Measurements from ENCODE around the gene AP1S2. TPM values are rescaled to one million over a fixed set of nuclear protein-coding genes. Genes with fewer than 3 reads are reported as not detected.

The AP1S2 gene
- polyA plus RNA-seq, 1 of the 3 experiments (the other 2 are of a cell fraction), result 17.7 TPM

- Histone ChIP-seq H3K27ac (ENCODE audit: low read depth in 2 of 2, low read length in 1 of 2) (no peak overlapping the region), H3F3A (replicated peaks; ENCODE audit: insufficient read depth) (no peaks in the 10 kb centered on the region), H3K36me3 (replicated peaks in 1 of 2; ENCODE audit: control insufficient read depth in 1 of 2, insufficient read depth in 2 of 2, low read length in 1 of 2) (no peaks in the 10 kb centered on the region), H3K9me2 (no peaks in the 10 kb centered on the region), H2AFZ (ENCODE audit: low read depth) (no peak overlapping the region), H3K4me2 (no peak overlapping the region), H3K27me3 (ENCODE audit: insufficient read depth) (peaks cover 12% of the 10 kb centered on the region; the same call in 1 of the 2 replicates), H4K20me1 (ENCODE audit: insufficient read depth) (no peaks in the 10 kb centered on the region), H3K9me3 (no peaks in the 10 kb centered on the region), H3K9ac (no peak overlapping the region), H3K79me2 (ENCODE audit: insufficient read depth) (no peaks in the 10 kb centered on the region), H3K4me1 (ENCODE audit: control insufficient read depth in 1 of 2, insufficient read depth in 2 of 2, low read depth in 1 of 2, low read length in 1 of 2) (no peaks in the 10 kb centered on the region), H3K4me3 (ENCODE audit: low read depth in 2 of 2, low read length in 1 of 2) (no peak overlapping the region)
- ChIA-PET POLR2A (no interaction called here), CTCF (no interaction called here)
- no peak for TF ChIP-seq EP300 (IDR thresholded peaks at IDR 0.05; ENCODE audit: borderline replicate concordance in 1 of 2, low read depth in 1 of 2, low read length in 1 of 2)
- no peak for TF ChIP-seq ZBTB33 (IDR thresholded peaks at IDR 0.05; ENCODE audit: borderline replicate concordance, low read depth)
- TF ChIP-seq MXI1 (IDR thresholded peaks at IDR 0.05; ENCODE audit: low read depth, low read length), result no peak
- no peak for TF ChIP-seq MAX (IDR thresholded peaks at IDR 0.05; ENCODE audit: low read depth)
- DNase-seq, result no peak
- WGBS (ENCODE audit: low lambda C conversion rate), result 22% methylated on average over 3 of the region's 3 CpGs
These were observed 9.4 kb upstream of the AP1S2 start for GRCh38 chrX:15864023-15864422.

- Histone ChIP-seq H2AFZ (ENCODE audit: low read depth) (no peak overlapping the region), H3K36me3 (replicated peaks in 1 of 2; ENCODE audit: control insufficient read depth in 1 of 2, insufficient read depth in 2 of 2, low read length in 1 of 2) (no peaks in the 10 kb centered on the region), H4K20me1 (ENCODE audit: insufficient read depth) (no peaks in the 10 kb centered on the region), H3F3A (replicated peaks; ENCODE audit: insufficient read depth) (peaks cover 6% of the 10 kb centered on the region), H3K4me3 (ENCODE audit: low read depth in 2 of 2, low read length in 1 of 2) (no peak overlapping the region), H3K9ac (no peak overlapping the region), H3K27me3 (ENCODE audit: insufficient read depth) (peaks cover 9% of the 10 kb centered on the region; the same call in 1 of the 2 replicates), H3K4me1 (ENCODE audit: control insufficient read depth in 1 of 2, insufficient read depth in 2 of 2, low read depth in 1 of 2, low read length in 1 of 2) (peaks cover 1 to 3% of the 10 kb centered on the region in 2 experiments; a peak in 2 of 4 replicates), H3K79me2 (ENCODE audit: insufficient read depth) (no peaks in the 10 kb centered on the region), H3K9me2 (no peaks in the 10 kb centered on the region), H3K9me3 (no peaks in the 10 kb centered on the region), H3K27ac (ENCODE audit: low read depth in 2 of 2, low read length in 1 of 2) (no peak overlapping the region), H3K4me2 (no peak overlapping the region)
- CTCF ChIA-PET, result interaction anchor here (0.8 to 1.4 kb wide), 2 partner anchors 173 to 263 kb away, joined by 3 read pairs; partner anchors contain the start of gene GRPR
- DNase-seq, result no peak
- POLR2A ChIA-PET, result no interaction called here
- TF ChIP-seq RFX5 (IDR thresholded peaks at IDR 0.05; ENCODE audit: low read length), result no peak
- WGBS (ENCODE audit: low lambda C conversion rate), result 40% methylated on average over 3 of the region's 3 CpGs
These were observed 6.3 kb upstream of the AP1S2 start for GRCh38 chrX:15860921-15861320.

GRCh38 chrX:15858051-15858450 lies 3.4 kb upstream of the AP1S2 start:
- no peaks in the 10 kb centered on the region for H4K20me1 ChIP-seq (ENCODE audit: insufficient read depth)
- no peak overlapping the region for H3K9ac ChIP-seq
- H3K27me3 ChIP-seq (ENCODE audit: insufficient read depth), result no peaks in the 10 kb centered on the region; the same call in 1 of the 2 replicates
- no peak overlapping the region for H3K27ac ChIP-seq (ENCODE audit: low read depth in 2 of 2, low read length in 1 of 2)
- H3K79me2 ChIP-seq (ENCODE audit: insufficient read depth), result peaks cover 4% of the 10 kb centered on the region; the same call in 1 of the 2 replicates
- TF ChIP-seq MEF2A (IDR thresholded peaks at IDR 0.05; ENCODE audit: borderline replicate concordance, low read depth) (no peak), GABPA (IDR thresholded peaks at IDR 0.05; ENCODE audit: low read depth) (no peak), FOSL2 (IDR thresholded peaks at IDR 0.05; ENCODE audit: borderline replicate concordance, low read depth) (no peak), RXRA (IDR thresholded peaks at IDR 0.05; ENCODE audit: borderline replicate concordance, low read depth) (no peak), TAF1 (IDR thresholded peaks at IDR 0.05; ENCODE audit: borderline replicate concordance, low read depth, low read length) (no peak), ZBTB33 (IDR thresholded peaks at IDR 0.05; ENCODE audit: borderline replicate concordance, low read depth) (no peak), USF1 (IDR thresholded peaks at IDR 0.05; ENCODE audit: borderline replicate concordance, low read depth) (no peak)
- TF ChIP-seq, protein P1, sequence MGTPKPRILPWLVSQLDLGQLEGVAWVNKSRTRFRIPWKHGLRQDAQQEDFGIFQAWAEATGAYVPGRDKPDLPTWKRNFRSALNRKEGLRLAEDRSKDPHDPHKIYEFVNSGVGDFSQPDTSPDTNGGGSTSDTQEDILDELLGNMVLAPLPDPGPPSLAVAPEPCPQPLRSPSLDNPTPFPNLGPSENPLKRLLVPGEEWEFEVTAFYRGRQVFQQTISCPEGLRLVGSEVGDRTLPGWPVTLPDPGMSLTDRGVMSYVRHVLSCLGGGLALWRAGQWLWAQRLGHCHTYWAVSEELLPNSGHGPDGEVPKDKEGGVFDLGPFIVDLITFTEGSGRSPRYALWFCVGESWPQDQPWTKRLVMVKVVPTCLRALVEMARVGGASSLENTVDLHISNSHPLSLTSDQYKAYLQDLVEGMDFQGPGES (IDR thresholded peaks at IDR 0.05; ENCODE audit: low read depth, low read length), result no peak
- peaks cover 6 to 9% of the 10 kb centered on the region in 2 experiments; a peak in 2 of 4 replicates for H3K4me1 ChIP-seq (ENCODE audit: control insufficient read depth in 1 of 2, insufficient read depth in 2 of 2, low read depth in 1 of 2, low read length in 1 of 2)
- DNase-seq, result no peak
- H3K4me3 ChIP-seq (ENCODE audit: low read depth in 2 of 2, low read length in 1 of 2), result no peak overlapping the region
- no peaks in the 10 kb centered on the region for H3K36me3 ChIP-seq (replicated peaks in 1 of 2; ENCODE audit: control insufficient read depth in 1 of 2, insufficient read depth in 2 of 2, low read length in 1 of 2)
- H3F3A ChIP-seq (replicated peaks; ENCODE audit: insufficient read depth), result peaks cover 16% of the 10 kb centered on the region
- ChIA-PET CTCF (no interaction called here), POLR2A (no interaction called here)
- H3K9me2 ChIP-seq, result no peaks in the 10 kb centered on the region
- 39% methylated on average over 1 of the region's 1 CpG for WGBS (ENCODE audit: low lambda C conversion rate)
- no peak overlapping the region for H2AFZ ChIP-seq (ENCODE audit: low read depth)
- H3K9me3 ChIP-seq, result no peaks in the 10 kb centered on the region
- no peak overlapping the region for H3K4me2 ChIP-seq

Measured in SK-N-SH (cell line).